DOHH2 (cell line): ENCODE measurements around the gene TTC13.

ENCODE experiments used
- EZH2phosphoT487 ChIP-seq: fragments of 200-600 bp; sonication (generic); IDR thresholded peaks from 2 replicates; pipeline ENCODE4 v1.6.1; 2017; ENCODE audit warnings: borderline replicate concordance, mild to moderate bottlenecking, antibody characterized with exemption, low read length, moderate library complexity, mixed read lengths
- TF ChIP-seq, protein P1 (sequence below): fragments of 200-600 bp; sonication (generic); IDR thresholded peaks from one replicate; pipeline ENCODE4 v1.5.1; 2014; ENCODE audit warnings: antibody characterized with exemption, mild to moderate bottlenecking, low read depth, low read length; ENCODE audit not compliant: poor library complexity, severe bottlenecking

DNA sequence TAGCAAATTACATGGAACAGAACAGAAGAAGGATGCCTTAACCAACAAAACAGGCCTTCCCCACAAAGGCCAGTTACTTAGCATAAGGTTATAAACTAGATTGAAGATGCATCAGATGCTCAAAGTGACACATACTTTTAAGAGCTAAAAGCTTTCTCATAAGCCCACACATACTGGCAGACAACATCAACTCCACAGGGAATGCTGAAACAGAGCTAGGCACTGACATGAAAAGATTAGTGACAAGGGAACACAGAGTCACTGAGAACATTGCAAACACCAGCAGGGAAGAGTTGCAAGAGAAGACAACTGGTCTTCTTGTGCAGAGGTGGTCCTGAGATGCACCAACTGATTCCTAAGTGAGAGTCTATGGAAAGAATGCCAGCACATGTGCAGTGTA lies 6.9 kb downstream of the TTC13 start:
- TF ChIP-seq, protein P1, sequence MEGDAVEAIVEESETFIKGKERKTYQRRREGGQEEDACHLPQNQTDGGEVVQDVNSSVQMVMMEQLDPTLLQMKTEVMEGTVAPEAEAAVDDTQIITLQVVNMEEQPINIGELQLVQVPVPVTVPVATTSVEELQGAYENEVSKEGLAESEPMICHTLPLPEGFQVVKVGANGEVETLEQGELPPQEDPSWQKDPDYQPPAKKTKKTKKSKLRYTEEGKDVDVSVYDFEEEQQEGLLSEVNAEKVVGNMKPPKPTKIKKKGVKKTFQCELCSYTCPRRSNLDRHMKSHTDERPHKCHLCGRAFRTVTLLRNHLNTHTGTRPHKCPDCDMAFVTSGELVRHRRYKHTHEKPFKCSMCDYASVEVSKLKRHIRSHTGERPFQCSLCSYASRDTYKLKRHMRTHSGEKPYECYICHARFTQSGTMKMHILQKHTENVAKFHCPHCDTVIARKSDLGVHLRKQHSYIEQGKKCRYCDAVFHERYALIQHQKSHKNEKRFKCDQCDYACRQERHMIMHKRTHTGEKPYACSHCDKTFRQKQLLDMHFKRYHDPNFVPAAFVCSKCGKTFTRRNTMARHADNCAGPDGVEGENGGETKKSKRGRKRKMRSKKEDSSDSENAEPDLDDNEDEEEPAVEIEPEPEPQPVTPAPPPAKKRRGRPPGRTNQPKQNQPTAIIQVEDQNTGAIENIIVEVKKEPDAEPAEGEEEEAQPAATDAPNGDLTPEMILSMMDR: no peak
- no peak for TF ChIP-seq EZH2phosphoT487
